K562 (cell line): Measurements from ENCODE around the gene CEP162. TPM values are rescaled to one million over a fixed set of nuclear protein-coding genes. Genes with fewer than 3 reads are reported as not detected.

Experiments
- ATAC-seq: fragments of 200-7000 bp; cut with Tn5 transposase; 3 replicates; pipeline ENCODE4 v1.9.1; 2020; ENCODE audit warnings: moderate library complexity
- BruUV-seq: library from RNA; stranded (reverse); fragments of 400-500 nt; replicated peaks from 2 replicates; lab custom pipeline; 2021; lab: Mats Ljungman, UMichigan
- CTCF ChIA-PET: fragments of 300-600 bp; formaldehyde crosslinking; extraction: SDS; loops from one replicate; lab custom pipeline; 2021; ENCODE audit warnings: low intra/inter-chr PET ratio; lab: Yijun Ruan, JAX
- POLR2A ChIA-PET: fragments of 300-600, 350-650 bp; sonication (Branson Sonifier 250); formaldehyde crosslinking; extraction: SDS; loops from one replicate; lab custom pipeline; 2021; ENCODE audit warnings: antibody characterized with exemption, inconsistent platforms; lab: Yijun Ruan, JAX
- DNase-seq, 4 experiments: peaks; one replicate each; pipeline versions ENCODE4 v3.0.0 to v3.0.0-alpha.2; 2011 to 2018; ENCODE audit warnings: low spot score in 3 of 4, mixed read lengths in 3 of 4; ENCODE audit errors: extremely low read depth in 1 of 4
- FAIRE-seq: peaks from 2 replicates; lab custom pipeline; 2011; peaks lifted over from hg19 to GRCh38; lab: Jason Lieb, UNC
- H2AFZ ChIP-seq: 2 replicates; pipeline ENCODE4 v1.6.0; 2011; ENCODE audit warnings: low read depth, low read length, control low read depth, inconsistent platforms
- H3K27ac ChIP-seq: fragments of 200-600 bp; 3 replicates; pipeline ENCODE4 v1.8.0; 2011; ENCODE audit warnings: low read depth, mild to moderate bottlenecking, control low read depth, inconsistent platforms, low read length, moderate library complexity, mixed read lengths; ENCODE audit errors: extremely low read depth
- H3K27me3 ChIP-seq, 2 experiments: fragments of 300-600 bp in 1 of 2; 2 replicates in 1 of 2; 3 replicates in 1 of 2; pipeline versions ENCODE4 v1.6.0 to v1.8.0; 2011; ENCODE audit warnings: inconsistent platforms in 2 of 2, low read length in 2 of 2, mild to moderate bottlenecking in 1 of 2, mixed read lengths in 1 of 2, moderate library complexity in 1 of 2; ENCODE audit not compliant: control insufficient read depth in 2 of 2, insufficient read depth in 2 of 2
- H3K36me3 ChIP-seq: fragments of 300-600 bp; 3 replicates; pipeline ENCODE4 v1.8.0; 2011; ENCODE audit warnings: mild to moderate bottlenecking, low read length, inconsistent platforms; ENCODE audit not compliant: control insufficient read depth, insufficient read depth
- H3K4me1 ChIP-seq, 2 experiments: fragments of 200-600 bp in 1 of 2; replicated peaks in 1 of 2; 2 replicates in 1 of 2; 3 replicates in 1 of 2; pipeline versions ENCODE4 v1.5.1 to v1.8.0; 2011; ENCODE audit warnings: inconsistent platforms in 2 of 2, low read length in 2 of 2, mild to moderate bottlenecking in 1 of 2, mixed read lengths in 1 of 2, moderate library complexity in 1 of 2; ENCODE audit not compliant: control insufficient read depth in 2 of 2, insufficient read depth in 2 of 2
- H3K4me2 ChIP-seq: 2 replicates; pipeline ENCODE4 v1.6.1; 2011; ENCODE audit warnings: low read length, control low read depth, inconsistent platforms, mixed read lengths; ENCODE audit not compliant: insufficient read depth
- H3K4me3 ChIP-seq: fragments of 200-600 bp; sonication (generic), shearing (Covaris generic); 2 replicates; pipeline ENCODE4 v1.5.1; 2016; ENCODE audit warnings: control low read depth, inconsistent platforms
- H3K79me2 ChIP-seq: fragments of 200-600 bp; 3 replicates; pipeline ENCODE4 v1.8.0; 2011; ENCODE audit warnings: low read length, inconsistent platforms; ENCODE audit not compliant: control insufficient read depth, insufficient read depth
- H3K9ac ChIP-seq, 2 experiments: 2 replicates each; pipeline versions ENCODE4 v1.6.0 to v1.6.1; 2011; ENCODE audit warnings: low read depth in 2 of 2, low read length in 2 of 2, control low read depth in 1 of 2, inconsistent platforms in 1 of 2, mild to moderate bottlenecking in 1 of 2, mixed read lengths in 1 of 2; ENCODE audit not compliant: insufficient read depth in 1 of 2
- H3K9me1 ChIP-seq: one replicate; pipeline ENCODE4 v1.6.0; 2011; ENCODE audit warnings: inconsistent platforms, mild to moderate bottlenecking, low read length, moderate library complexity; ENCODE audit not compliant: control insufficient read depth, insufficient read depth
- H3K9me3 ChIP-seq: replicated peaks from 2 replicates; pipeline ENCODE4 v1.5.1; 2011; ENCODE audit warnings: low read depth, low read length, inconsistent platforms; ENCODE audit not compliant: control insufficient read depth, insufficient read depth
- H4K20me1 ChIP-seq: replicated peaks from 2 replicates; pipeline ENCODE4 v1.6.1; 2011; ENCODE audit warnings: low read length, inconsistent platforms, mixed read lengths; ENCODE audit not compliant: control insufficient read depth, insufficient read depth
- ZNF121 ChIP-seq: sonication (generic); formaldehyde crosslinking; conservative IDR thresholded peaks from 2 replicates; pipeline ENCODE4 v1.8.0; 2022; ENCODE audit warnings: missing genetic modification reagents
- WGBS: fragments of 100-300 bp; shearing (Covaris generic); methylation state at CpG from one replicate; pipeline ENCODE4 v1.1.6; 2016; ENCODE audit warnings: low coverage, mixed read lengths; ENCODE audit not compliant: insufficient coverage; ENCODE audit errors: missing lambda C conversion rate; 5-methylcytosine and 5-hydroxymethylcytosine counted together
- in situ Hi-C: fragments of 300-500 bp; cut with MboI; formaldehyde crosslinking; loops from 4 replicates; pipeline ENCODE4 v1.15.0; 2018; ENCODE audit warnings: inconsistent platforms, mixed read lengths
- intact Hi-C: fragments of 100-400 bp; cut with micrococcal nuclease; formaldehyde crosslinking; loops from 2 replicates; pipeline ENCODE4 v1.14.2; 2022
- polyA plus RNA-seq, 8 experiments: library from polyadenylated mRNA; depleted of rRNA in 4 of 8; stranded (reverse) in 5 of 8; unstranded in 3 of 8; fragments of >200 nt; fragmentation: Nextera tagmentation in 2 of 8; fragmentation: Illumina TruSeq in 1 of 8; extraction: Ambion mirVana in 2 of 8; extraction: Trizol in 1 of 8; gene quantifications; 2 replicates each; pipeline versions ENCODE4 v1.2.1 to v1.2.3, GENCODE V29; 2011 to 2014; ENCODE audit warnings: inconsistent platforms in 1 of 8, missing spikeins in 1 of 8
- total RNA-seq, 7 experiments: library from RNA; depleted of rRNA in 6 of 7; stranded (reverse); fragments of >200 nt in 6 of 7; fragmentation: Illumina TruSeq in 2 of 7; extraction: Trizol in 2 of 7; gene quantifications; 2 replicates each; pipeline versions ENCODE4 v1.2.1 to v1.2.3, GENCODE V29; 2011 to 2021; ENCODE audit warnings: low replicate concordance in 1 of 7
- TF ChIP-seq, protein P1 (sequence below), 2 experiments: fragments of 450-650 bp in 1 of 2; sonication (generic) in 1 of 2; formaldehyde crosslinking in 1 of 2; IDR thresholded peaks; 2 replicates each; pipeline versions ENCODE4 v1.7.1 to v1.9.0; 2016 to 2022; ENCODE audit warnings: inconsistent platforms in 1 of 2, mild to moderate bottlenecking in 1 of 2, missing genetic modification reagents in 1 of 2
- TF ChIP-seq, protein P2 (sequence below): fragments of 250-450 bp; sonication (Bioruptor Pico); IDR thresholded peaks from 2 replicates; pipeline ENCODE4 v1.4.0; 2020; ENCODE audit warnings: mild to moderate bottlenecking, moderate library complexity, borderline replicate concordance
- TF ChIP-seq, protein P3 (sequence below): sonication (generic); formaldehyde crosslinking; IDR thresholded peaks from 2 replicates; pipeline ENCODE4 v1.8.0; 2023; ENCODE audit warnings: mild to moderate bottlenecking, missing genetic modification reagents

CEP162 gene
- total and polyA plus RNA-seq, 9 of the 15 experiments (the other 6 are each of a cell fraction or from before 2014, with no cell fraction given) = 3.9 to 8.6 (median 6.7) TPM

DNA sequence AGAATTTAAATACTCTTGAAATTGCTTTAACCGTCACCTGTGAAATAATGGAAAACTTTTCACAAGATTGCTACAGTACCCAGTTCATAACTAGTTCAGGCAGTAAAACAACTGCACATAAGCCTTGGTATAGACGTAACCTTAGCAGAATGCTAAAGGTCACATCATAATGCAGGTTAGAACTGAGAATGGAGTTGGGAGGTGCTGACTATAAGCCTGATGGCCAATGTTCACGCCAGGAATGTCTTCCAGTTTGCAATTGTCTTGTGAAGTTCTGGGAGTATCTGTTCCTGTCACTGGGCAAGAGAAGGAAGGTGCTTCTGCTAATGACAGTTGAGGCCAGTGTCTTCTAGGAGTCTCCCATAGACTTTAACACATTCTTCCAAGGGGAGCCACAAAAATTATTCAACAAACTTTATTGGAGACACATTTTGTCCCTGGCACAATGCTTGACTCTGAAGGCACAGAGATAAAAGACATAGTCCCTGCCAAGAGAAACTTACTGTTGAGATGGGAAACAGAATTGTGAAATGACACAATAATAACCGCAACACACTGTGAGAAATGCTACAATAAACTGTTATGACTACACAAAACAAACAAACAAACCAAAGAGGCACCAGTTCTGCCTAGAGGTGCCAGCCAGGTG lies 24.6 kb upstream of the CEP162 start:
- Histone ChIP-seq H3K9ac (no peak overlapping the region), H3K9me1 (no peaks in the 10 kb centered on the region), H3K79me2 (no peaks in the 10 kb centered on the region), H2AFZ (no peak overlapping the region), H3K27ac (no peak overlapping the region), H3K4me1 (no peaks in the 10 kb centered on the region), H3K27me3 (no peaks in the 10 kb centered on the region), H4K20me1 (no peaks in the 10 kb centered on the region), H3K36me3 (no peaks in the 10 kb centered on the region), H3K4me3 (no peak overlapping the region), H3K4me2 (no peak overlapping the region), H3K9me3 (no peaks in the 10 kb centered on the region)
- no peak for FAIRE-seq
- no TSS peak for BruUV-seq
- DNase-seq = no peak
- in situ Hi-C loops = no loop called here
- no peak for ATAC-seq
- POLR2A ChIA-PET = interaction anchor here (0.7 to 0.9 kb wide), 2 partner anchors 12 to 1525 kb away, joined by 3 read pairs; no protein-coding TSS in a partner anchor
- WGBS = 57% methylated on average over 4 of the region's 4 CpGs
- intact Hi-C loops = loop anchor here (5.0 kb wide), 1 partner anchor 170 kb away; no protein-coding TSS in a partner anchor
- CTCF ChIA-PET = no interaction called here
- TF ChIP-seq, protein P1, sequence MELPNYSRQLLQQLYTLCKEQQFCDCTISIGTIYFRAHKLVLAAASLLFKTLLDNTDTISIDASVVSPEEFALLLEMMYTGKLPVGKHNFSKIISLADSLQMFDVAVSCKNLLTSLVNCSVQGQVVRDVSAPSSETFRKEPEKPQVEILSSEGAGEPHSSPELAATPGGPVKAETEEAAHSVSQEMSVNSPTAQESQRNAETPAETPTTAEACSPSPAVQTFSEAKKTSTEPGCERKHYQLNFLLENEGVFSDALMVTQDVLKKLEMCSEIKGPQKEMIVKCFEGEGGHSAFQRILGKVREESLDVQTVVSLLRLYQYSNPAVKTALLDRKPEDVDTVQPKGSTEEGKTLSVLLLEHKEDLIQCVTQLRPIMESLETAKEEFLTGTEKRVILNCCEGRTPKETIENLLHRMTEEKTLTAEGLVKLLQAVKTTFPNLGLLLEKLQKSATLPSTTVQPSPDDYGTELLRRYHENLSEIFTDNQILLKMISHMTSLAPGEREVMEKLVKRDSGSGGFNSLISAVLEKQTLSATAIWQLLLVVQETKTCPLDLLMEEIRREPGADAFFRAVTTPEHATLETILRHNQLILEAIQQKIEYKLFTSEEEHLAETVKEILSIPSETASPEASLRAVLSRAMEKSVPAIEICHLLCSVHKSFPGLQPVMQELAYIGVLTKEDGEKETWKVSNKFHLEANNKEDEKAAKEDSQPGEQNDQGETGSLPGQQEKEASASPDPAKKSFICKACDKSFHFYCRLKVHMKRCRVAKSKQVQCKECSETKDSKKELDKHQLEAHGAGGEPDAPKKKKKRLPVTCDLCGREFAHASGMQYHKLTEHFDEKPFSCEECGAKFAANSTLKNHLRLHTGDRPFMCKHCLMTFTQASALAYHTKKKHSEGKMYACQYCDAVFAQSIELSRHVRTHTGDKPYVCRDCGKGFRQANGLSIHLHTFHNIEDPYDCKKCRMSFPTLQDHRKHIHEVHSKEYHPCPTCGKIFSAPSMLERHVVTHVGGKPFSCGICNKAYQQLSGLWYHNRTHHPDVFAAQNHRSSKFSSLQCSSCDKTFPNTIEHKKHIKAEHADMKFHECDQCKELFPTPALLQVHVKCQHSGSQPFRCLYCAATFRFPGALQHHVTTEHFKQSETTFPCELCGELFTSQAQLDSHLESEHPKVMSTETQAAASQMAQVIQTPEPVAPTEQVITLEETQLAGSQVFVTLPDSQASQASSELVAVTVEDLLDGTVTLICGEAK (IDR thresholded peaks at IDR 0.05) = peak; percentile 83
- TF ChIP-seq, protein P1 (CRISPR knock-in tag; IDR thresholded peaks at IDR 0.05) = peak; percentile 71
- TF ChIP-seq, protein P2, sequence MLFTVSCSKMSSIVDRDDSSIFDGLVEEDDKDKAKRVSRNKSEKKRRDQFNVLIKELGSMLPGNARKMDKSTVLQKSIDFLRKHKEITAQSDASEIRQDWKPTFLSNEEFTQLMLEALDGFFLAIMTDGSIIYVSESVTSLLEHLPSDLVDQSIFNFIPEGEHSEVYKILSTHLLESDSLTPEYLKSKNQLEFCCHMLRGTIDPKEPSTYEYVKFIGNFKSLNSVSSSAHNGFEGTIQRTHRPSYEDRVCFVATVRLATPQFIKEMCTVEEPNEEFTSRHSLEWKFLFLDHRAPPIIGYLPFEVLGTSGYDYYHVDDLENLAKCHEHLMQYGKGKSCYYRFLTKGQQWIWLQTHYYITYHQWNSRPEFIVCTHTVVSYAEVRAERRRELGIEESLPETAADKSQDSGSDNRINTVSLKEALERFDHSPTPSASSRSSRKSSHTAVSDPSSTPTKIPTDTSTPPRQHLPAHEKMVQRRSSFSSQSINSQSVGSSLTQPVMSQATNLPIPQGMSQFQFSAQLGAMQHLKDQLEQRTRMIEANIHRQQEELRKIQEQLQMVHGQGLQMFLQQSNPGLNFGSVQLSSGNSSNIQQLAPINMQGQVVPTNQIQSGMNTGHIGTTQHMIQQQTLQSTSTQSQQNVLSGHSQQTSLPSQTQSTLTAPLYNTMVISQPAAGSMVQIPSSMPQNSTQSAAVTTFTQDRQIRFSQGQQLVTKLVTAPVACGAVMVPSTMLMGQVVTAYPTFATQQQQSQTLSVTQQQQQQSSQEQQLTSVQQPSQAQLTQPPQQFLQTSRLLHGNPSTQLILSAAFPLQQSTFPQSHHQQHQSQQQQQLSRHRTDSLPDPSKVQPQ (CRISPR knock-in tag) = no peak
- TF ChIP-seq ZNF121 (CRISPR knock-in tag) = no peak
- TF ChIP-seq, protein P3, sequence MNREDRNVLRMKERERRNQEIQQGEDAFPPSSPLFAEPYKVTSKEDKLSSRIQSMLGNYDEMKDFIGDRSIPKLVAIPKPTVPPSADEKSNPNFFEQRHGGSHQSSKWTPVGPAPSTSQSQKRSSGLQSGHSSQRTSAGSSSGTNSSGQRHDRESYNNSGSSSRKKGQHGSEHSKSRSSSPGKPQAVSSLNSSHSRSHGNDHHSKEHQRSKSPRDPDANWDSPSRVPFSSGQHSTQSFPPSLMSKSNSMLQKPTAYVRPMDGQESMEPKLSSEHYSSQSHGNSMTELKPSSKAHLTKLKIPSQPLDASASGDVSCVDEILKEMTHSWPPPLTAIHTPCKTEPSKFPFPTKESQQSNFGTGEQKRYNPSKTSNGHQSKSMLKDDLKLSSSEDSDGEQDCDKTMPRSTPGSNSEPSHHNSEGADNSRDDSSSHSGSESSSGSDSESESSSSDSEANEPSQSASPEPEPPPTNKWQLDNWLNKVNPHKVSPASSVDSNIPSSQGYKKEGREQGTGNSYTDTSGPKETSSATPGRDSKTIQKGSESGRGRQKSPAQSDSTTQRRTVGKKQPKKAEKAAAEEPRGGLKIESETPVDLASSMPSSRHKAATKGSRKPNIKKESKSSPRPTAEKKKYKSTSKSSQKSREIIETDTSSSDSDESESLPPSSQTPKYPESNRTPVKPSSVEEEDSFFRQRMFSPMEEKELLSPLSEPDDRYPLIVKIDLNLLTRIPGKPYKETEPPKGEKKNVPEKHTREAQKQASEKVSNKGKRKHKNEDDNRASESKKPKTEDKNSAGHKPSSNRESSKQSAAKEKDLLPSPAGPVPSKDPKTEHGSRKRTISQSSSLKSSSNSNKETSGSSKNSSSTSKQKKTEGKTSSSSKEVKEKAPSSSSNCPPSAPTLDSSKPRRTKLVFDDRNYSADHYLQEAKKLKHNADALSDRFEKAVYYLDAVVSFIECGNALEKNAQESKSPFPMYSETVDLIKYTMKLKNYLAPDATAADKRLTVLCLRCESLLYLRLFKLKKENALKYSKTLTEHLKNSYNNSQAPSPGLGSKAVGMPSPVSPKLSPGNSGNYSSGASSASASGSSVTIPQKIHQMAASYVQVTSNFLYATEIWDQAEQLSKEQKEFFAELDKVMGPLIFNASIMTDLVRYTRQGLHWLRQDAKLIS (CRISPR knock-in tag) = no peak
